ENCODE measurements around the gene IRF6. TPM values are rescaled to one million over a fixed set of nuclear protein-coding genes. Genes with fewer than 3 reads are reported as not detected.

The IRF6 gene
- total RNA-seq, 2 experiments from 2014 or later: 1.2 TPM

DNA sequence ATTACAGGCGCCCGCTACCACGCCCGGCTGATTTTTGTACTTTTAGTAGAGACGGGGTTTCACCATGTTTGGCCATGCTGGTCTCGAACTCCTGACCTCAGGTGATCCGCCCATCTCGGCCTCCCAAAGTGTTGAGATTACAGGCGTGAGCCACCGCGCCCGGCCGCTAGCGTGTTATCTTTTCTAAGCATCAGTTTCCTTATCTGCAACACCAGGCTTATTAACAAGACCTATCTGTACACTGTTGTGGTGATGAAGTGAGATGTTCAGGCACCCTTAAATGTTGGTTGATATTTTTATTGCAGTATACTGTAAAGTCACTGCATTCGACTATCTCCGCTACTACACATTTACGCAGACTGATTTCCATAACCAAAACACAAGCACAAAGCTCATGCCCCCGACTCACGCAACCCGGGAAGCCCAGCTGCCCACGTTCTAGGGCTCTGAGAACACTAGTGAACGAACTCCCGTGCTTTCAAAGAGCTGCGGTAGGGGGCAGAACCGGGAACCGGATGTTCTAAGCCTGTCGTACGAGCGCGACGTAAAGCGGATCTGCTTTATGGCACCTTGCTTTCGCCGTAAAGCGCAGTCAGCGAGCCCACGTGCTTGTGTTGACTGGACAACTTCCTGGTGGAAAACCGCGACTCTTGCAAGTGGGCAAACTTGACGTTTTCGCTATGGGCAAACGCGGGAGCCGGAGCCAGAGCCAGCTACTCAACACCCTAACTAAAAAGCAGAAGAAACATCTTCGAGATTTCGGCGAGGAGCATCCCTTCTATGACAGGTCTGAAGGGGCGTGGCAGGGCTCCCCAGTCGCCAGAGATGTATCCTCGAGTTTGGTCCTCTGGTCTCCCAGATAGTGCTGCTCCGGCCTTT, 21.7 kb upstream of the IRF6 start, which contains the start of gene UTP25:
UTP25 (plus strand) TSS at position 589 of the 879 bp plus-strand sequence; CDS start at position 681, 92 bp downstream.
- TF ChIP-seq, protein P1, sequence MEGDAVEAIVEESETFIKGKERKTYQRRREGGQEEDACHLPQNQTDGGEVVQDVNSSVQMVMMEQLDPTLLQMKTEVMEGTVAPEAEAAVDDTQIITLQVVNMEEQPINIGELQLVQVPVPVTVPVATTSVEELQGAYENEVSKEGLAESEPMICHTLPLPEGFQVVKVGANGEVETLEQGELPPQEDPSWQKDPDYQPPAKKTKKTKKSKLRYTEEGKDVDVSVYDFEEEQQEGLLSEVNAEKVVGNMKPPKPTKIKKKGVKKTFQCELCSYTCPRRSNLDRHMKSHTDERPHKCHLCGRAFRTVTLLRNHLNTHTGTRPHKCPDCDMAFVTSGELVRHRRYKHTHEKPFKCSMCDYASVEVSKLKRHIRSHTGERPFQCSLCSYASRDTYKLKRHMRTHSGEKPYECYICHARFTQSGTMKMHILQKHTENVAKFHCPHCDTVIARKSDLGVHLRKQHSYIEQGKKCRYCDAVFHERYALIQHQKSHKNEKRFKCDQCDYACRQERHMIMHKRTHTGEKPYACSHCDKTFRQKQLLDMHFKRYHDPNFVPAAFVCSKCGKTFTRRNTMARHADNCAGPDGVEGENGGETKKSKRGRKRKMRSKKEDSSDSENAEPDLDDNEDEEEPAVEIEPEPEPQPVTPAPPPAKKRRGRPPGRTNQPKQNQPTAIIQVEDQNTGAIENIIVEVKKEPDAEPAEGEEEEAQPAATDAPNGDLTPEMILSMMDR (IDR thresholded peaks at IDR 0.05): peak; percentile 20
- H3K27ac Mint-ChIP-seq: peak within 1 kb of the TSS; percentile 89
- ChIA-PET CTCF (interaction anchor here (0.6 to 4.0 kb wide), 12 partner anchors 11 to 78 kb away, joined by 3 to 24 read pairs (median 3); no protein-coding TSS in a partner anchor), POLR2A (interaction anchor here (0.5 to 3.0 kb wide), 10 partner anchors 9 to 71 kb away, joined by 3 to 18 read pairs (median 3); no protein-coding TSS in a partner anchor)
- H3K36me3 Mint-ChIP-seq (ENCODE audit: low read depth): peaks cover 27% of the 10 kb centered on the region
- no peaks in the 10 kb centered on the region for H3K9me3 Mint-ChIP-seq
- peak; percentile 98 for DNase-seq
- peaks cover 4% of the 10 kb centered on the region for H3K27me3 Mint-ChIP-seq
- peak within 1 kb of the TSS; percentile 76 for H3K4me3 Mint-ChIP-seq
- ATAC-seq: peak; percentile 93
- H3K4me1 Mint-ChIP-seq (ENCODE audit: low read depth): peaks cover 47% of the 10 kb centered on the region
- intact Hi-C loops (cut with micrococcal nuclease): loop anchor here (5.0 kb wide), 1 partner anchor 60 kb away; no protein-coding TSS in a partner anchor

DNA sequence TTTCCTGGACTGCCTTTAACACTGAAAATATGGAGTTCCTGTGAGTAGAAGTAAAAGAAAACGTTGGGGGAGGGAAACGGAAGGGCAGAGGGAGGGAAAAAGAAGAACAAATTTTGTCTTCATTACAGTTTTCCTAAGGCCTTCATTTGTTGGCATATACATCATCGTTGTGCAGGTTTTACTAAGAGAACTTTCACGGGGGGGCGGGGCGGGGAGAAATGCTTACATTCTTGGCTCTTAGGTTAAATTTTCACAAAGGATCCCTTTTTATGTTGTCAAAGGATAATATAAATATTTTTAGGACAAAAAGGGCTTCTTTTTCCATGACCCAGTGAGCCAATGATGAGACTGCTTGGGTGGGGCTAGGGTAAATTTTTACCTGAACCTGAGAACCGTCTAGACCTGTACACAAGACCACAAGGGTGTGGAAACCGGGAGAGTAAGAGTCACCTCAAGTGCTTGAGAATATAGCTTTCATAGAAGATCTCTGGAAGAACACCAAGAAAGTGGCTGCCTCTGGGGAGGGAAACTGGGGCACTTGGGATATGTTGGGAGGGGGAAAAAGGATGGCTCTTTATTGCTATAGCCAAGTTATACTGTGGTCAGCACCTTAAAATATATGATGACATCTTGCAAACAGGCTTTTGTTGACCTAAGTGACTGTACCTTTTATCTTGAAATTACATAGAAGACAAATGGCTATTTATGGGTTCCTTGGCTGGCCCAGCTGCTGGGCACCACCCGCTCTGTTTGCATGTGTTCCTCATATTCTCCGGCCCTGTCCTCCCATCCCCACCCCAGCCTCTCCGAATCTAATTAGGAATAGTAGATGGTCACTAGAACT, 19.9 kb upstream of the IRF6 start:
- Mint-ChIP-seq H3K4me3 (no peak overlapping the region), H3K4me1 (ENCODE audit: low read depth) (peaks cover 37% of the 10 kb centered on the region), H3K36me3 (ENCODE audit: low read depth) (peaks cover 15% of the 10 kb centered on the region), H3K9me3 (no peaks in the 10 kb centered on the region), H3K27me3 (peaks cover 12% of the 10 kb centered on the region), H3K27ac (no peak overlapping the region)
- CTCF ChIA-PET: interaction anchor here (0.8 to 4.0 kb wide), 3 partner anchors 10 to 78 kb away, joined by 3 to 24 read pairs (median 5); no protein-coding TSS in a partner anchor
- POLR2A ChIA-PET: interaction anchor here (0.9 to 3.0 kb wide), 3 partner anchors 52 to 60 kb away, joined by 3 to 18 read pairs (median 16); no protein-coding TSS in a partner anchor
- intact Hi-C loops (cut with micrococcal nuclease): loop anchor here (5.0 kb wide), 1 partner anchor 59 kb away; no protein-coding TSS in a partner anchor
- no peak for DNase-seq
- TF ChIP-seq, protein P1 (IDR thresholded peaks at IDR 0.05): no peak
- no peak for ATAC-seq

DNA sequence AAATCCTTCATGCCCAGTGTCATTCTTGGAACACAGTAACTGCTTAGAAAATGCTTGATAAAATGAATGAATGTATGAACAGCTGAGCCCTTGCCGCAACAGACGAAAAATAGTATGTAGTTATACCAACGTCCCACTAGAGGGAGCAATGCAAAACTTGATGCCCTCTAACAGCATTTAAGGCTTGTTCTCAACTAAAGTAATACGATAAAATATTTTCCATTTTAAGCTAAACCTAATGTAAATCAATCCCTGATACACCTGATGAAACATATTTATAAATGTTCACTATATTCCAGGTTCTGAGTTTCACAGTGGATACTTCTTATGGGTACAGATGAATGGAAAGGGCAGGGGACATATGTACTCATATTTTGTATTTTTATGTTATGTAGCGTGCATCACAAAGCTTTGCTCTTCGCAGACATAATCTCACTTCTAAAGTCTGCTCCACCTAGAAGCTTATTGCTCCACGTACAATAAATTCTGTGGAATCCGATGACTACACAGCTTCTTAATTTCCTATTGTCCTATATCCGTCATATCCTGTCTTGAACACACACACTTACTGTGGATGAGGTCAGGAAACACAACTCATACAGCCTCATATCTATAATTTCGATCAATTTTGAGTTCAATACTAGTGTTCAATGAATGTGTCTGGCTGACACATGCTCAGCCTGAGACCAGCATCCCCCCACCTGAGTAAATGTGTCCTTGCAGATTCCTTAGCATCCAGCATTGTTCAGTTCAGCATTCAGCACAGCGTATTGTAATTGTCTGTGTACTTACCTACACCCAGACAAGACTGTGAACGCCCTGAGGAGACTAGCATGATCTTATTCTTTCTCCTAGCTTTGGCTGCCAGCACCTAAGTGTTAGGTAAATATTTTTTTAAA, 17.4 kb upstream of the IRF6 start:
- peaks cover 21% of the 10 kb centered on the region for H3K27me3 Mint-ChIP-seq
- ATAC-seq (peak; percentile 52), DNase-seq (peak; percentile 33)
- H3K4me1 Mint-ChIP-seq (ENCODE audit: low read depth): peaks cover 18% of the 10 kb centered on the region
- POLR2A ChIA-PET: interaction anchor here (1.1 to 2.9 kb wide), 5 partner anchors 8 to 49 kb away, joined by 3 to 7 read pairs (median 4); partner anchors contain the start of gene C1orf74
- H3K4me3 Mint-ChIP-seq: no peak overlapping the region
- TF ChIP-seq, protein P1 (IDR thresholded peaks at IDR 0.05): peak; percentile 79
- CTCF ChIA-PET: interaction anchor here (0.7 to 4.7 kb wide), 37 partner anchors 9 to 510 kb away, joined by 3 to 59 read pairs (median 6); partner anchors contain the start of genes C1orf74, IRF6 and TRAF3IP3
- H3K9me3 Mint-ChIP-seq: no peaks in the 10 kb centered on the region
- no peak overlapping the region for H3K27ac Mint-ChIP-seq
- peaks cover 2% of the 10 kb centered on the region for H3K36me3 Mint-ChIP-seq (ENCODE audit: low read depth)
- intact Hi-C loops (cut with micrococcal nuclease): no loop called here

DNA sequence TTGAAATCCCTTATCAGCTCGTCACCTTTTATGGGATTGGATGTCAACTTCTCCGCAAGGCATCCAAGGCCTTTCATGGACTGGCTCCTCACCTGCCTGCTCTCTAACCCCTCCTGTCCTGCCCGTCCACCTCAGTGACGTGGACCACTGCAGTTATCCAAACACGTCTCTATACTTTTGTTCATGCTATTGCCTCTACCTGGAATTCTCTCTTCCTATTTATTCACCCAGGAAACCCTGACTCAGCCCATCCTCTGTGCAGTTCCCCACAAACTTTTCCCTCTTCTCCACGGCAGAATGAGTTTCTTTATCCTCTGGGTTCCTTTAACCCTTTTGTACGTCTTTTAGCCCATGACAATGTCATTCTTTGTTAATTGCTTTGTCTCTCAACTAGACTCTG, 16.8 kb upstream of the IRF6 start:
- Mint-ChIP-seq H3K27ac (no peak overlapping the region), H3K4me3 (no peak overlapping the region), H3K4me1 (ENCODE audit: low read depth) (peaks cover 18% of the 10 kb centered on the region), H3K36me3 (ENCODE audit: low read depth) (no peaks in the 10 kb centered on the region), H3K27me3 (peaks cover 21% of the 10 kb centered on the region), H3K9me3 (no peaks in the 10 kb centered on the region)
- ATAC-seq (no peak), DNase-seq (no peak)
- POLR2A ChIA-PET: interaction anchor here (1.1 to 2.9 kb wide), 5 partner anchors 7 to 48 kb away, joined by 3 to 7 read pairs (median 4); partner anchors contain the start of gene C1orf74
- TF ChIP-seq, protein P1 (IDR thresholded peaks at IDR 0.05): no peak
- CTCF ChIA-PET: interaction anchor here (0.7 to 4.7 kb wide), 32 partner anchors 10 to 511 kb away, joined by 3 to 59 read pairs (median 8); partner anchors contain the start of genes C1orf74, IRF6 and TRAF3IP3
- intact Hi-C loops (cut with micrococcal nuclease): no loop called here

Measured in activated CD8-positive, alpha-beta T cell treated with anti-CD3 and anti-CD28 coated beads for 36 hours (primary cell).